Liver (tissue), 9 donors: ENCODE measurements around the gene STN1. TPM values are rescaled to one million over a fixed set of nuclear protein-coding genes. Genes with fewer than 3 reads are reported as not detected.

Source experiments
- DNase-seq: peaks from one replicate; pipeline ENCODE4 v3.0.0-alpha.2; 2017; ENCODE audit warnings: low spot score
- H3K27ac ChIP-seq, 2 donors: one replicate each; pipeline ENCODE4 v1.7.0; 2013; ENCODE audit warnings: inconsistent platforms in 2 of 2, low read length in 2 of 2, control low read depth in 1 of 2, low read depth in 1 of 2, mild to moderate bottlenecking in 1 of 2
- H3K27me3 ChIP-seq, 4 donors: one replicate each; pipeline versions ENCODE4 v1.6.1 to v1.7.0; 2013; ENCODE audit warnings: low read length in 3 of 4, inconsistent platforms in 1 of 4, mild to moderate bottlenecking in 1 of 4, moderate library complexity in 1 of 4; ENCODE audit not compliant: control insufficient read depth in 4 of 4, insufficient read depth in 4 of 4
- H3K36me3 ChIP-seq, 4 donors: one replicate each; pipeline versions ENCODE4 v1.6.1 to v1.7.0; 2013; ENCODE audit warnings: low read length in 3 of 4, mild to moderate bottlenecking in 3 of 4, low read depth in 1 of 4, moderate library complexity in 1 of 4; ENCODE audit not compliant: control insufficient read depth in 4 of 4, insufficient read depth in 3 of 4
- H3K4me1 ChIP-seq, 4 donors: one replicate each; pipeline versions ENCODE4 v1.6.1 to v1.7.0; 2013; ENCODE audit warnings: low read length in 3 of 4, mild to moderate bottlenecking in 3 of 4, moderate library complexity in 1 of 4; ENCODE audit not compliant: control insufficient read depth in 4 of 4, insufficient read depth in 4 of 4
- H3K4me3 ChIP-seq, 3 donors: one replicate each; pipeline versions ENCODE4 v1.6.1 to v1.7.0; 2013; ENCODE audit warnings: low read length in 3 of 3, control low read depth in 1 of 3, low read depth in 1 of 3, mild to moderate bottlenecking in 1 of 3
- H3K9ac ChIP-seq, 2 donors: one replicate each; pipeline ENCODE4 v1.7.0; 2013; ENCODE audit warnings: low read length in 2 of 2, mild to moderate bottlenecking in 2 of 2, moderate library complexity in 2 of 2, control low read depth in 1 of 2, low read depth in 1 of 2
- H3K9me3 ChIP-seq, 4 donors: one replicate each; pipeline versions ENCODE4 v1.6.1 to v1.7.0; 2013; ENCODE audit warnings: low read length in 3 of 4; ENCODE audit not compliant: control insufficient read depth in 4 of 4
- EGR1 ChIP-seq, 2 donors: IDR thresholded peaks; 2 replicates each; pipeline ENCODE4 v1.6.1; 2016 to 2018; ENCODE audit warnings: antibody characterized with exemption in 2 of 2, low read depth in 2 of 2
- FOXA1 ChIP-seq: IDR thresholded peaks from 2 replicates; pipeline ENCODE4 v1.6.1; 2016; ENCODE audit warnings: antibody characterized with exemption
- FOXA2 ChIP-seq: IDR thresholded peaks from 2 replicates; pipeline ENCODE4 v1.6.1; 2016; ENCODE audit warnings: antibody characterized with exemption
- GABPA ChIP-seq, 2 donors: IDR thresholded peaks in 1 of 2; conservative IDR thresholded peaks in 1 of 2; 2 replicates each; pipeline ENCODE4 v1.6.1; 2016; ENCODE audit warnings: antibody characterized with exemption in 2 of 2, mild to moderate bottlenecking in 1 of 2, moderate library complexity in 1 of 2
- HNF4A ChIP-seq, 2 donors: conservative IDR thresholded peaks; 2 replicates each; pipeline ENCODE4 v1.6.1; 2016; ENCODE audit warnings: antibody characterized with exemption in 2 of 2, mild to moderate bottlenecking in 2 of 2
- HNF4G ChIP-seq: IDR thresholded peaks from 2 replicates; pipeline ENCODE4 v1.6.1; 2016; ENCODE audit warnings: antibody characterized with exemption
- JUND ChIP-seq, 2 donors: IDR thresholded peaks; 2 replicates each; pipeline ENCODE4 v1.6.1; 2016; ENCODE audit warnings: antibody characterized with exemption in 2 of 2
- MAX ChIP-seq: IDR thresholded peaks from 2 replicates; pipeline ENCODE4 v1.6.1; 2016; ENCODE audit warnings: antibody characterized with exemption
- NR2F2 ChIP-seq: IDR thresholded peaks from 2 replicates; pipeline ENCODE4 v1.6.1; 2016; ENCODE audit warnings: antibody characterized with exemption
- REST ChIP-seq: IDR thresholded peaks from 2 replicates; pipeline ENCODE4 v1.6.1; 2016; ENCODE audit warnings: antibody characterized with exemption, mild to moderate bottlenecking
- RXRA ChIP-seq, 2 donors: IDR thresholded peaks; 2 replicates each; pipeline ENCODE4 v1.6.1; 2017 to 2018; ENCODE audit warnings: antibody characterized with exemption in 2 of 2, mild to moderate bottlenecking in 1 of 2
- SP1 ChIP-seq: IDR thresholded peaks from 2 replicates; pipeline ENCODE4 v1.6.1; 2018; ENCODE audit warnings: antibody characterized with exemption, mild to moderate bottlenecking
- TAF1 ChIP-seq: conservative IDR thresholded peaks from 2 replicates; pipeline ENCODE4 v1.6.1; 2016; ENCODE audit warnings: antibody characterized with exemption, mild to moderate bottlenecking
- YY1 ChIP-seq: IDR thresholded peaks from 2 replicates; pipeline ENCODE4 v1.6.1; 2016; ENCODE audit warnings: antibody characterized with exemption, mild to moderate bottlenecking
- WGBS: extraction: QIAGEN DNeasy Blood & Tissue Kit; methylation state at CpG from one replicate; pipeline ENCODE4 v1.1.7; 2013; 5-methylcytosine and 5-hydroxymethylcytosine counted together
- polyA plus RNA-seq, 2 donors: library from polyadenylated mRNA; stranded (reverse) in 1 of 2; unstranded in 1 of 2; fragments of 200-250 nt in 1 of 2; fragments of >200 nt in 1 of 2; fragmentation: Nextera tagmentation in 1 of 2; extraction: Ambion mirVana in 1 of 2; gene quantifications; one replicate each; pipeline versions ENCODE4 v1.2.1 to v1.2.3, GENCODE V29; 2013 to 2015
- total RNA-seq, 2 donors: library from RNA; depleted of rRNA; stranded (reverse); fragments of >200 nt; gene quantifications; one replicate each; pipeline ENCODE4 v1.2.3, GENCODE V29; 2014
- TF ChIP-seq, protein P1 (sequence below): fragments of 150-350 bp; IDR thresholded peaks from 2 replicates; pipeline ENCODE4 v1.5.1; 2017; ENCODE audit warnings: improper control_type of control experiment, low read depth, low read length; ENCODE audit not compliant: missing input control
- donor health status: healthy.
- donor health status: healthy.
- donor health status: healthy.
- donor health status: healthy.
- donor health status: healthy.

Gene STN1
- total and polyA plus RNA-seq, 4 donors: 6.9 to 12.9 (median 8.0) TPM

DNA sequence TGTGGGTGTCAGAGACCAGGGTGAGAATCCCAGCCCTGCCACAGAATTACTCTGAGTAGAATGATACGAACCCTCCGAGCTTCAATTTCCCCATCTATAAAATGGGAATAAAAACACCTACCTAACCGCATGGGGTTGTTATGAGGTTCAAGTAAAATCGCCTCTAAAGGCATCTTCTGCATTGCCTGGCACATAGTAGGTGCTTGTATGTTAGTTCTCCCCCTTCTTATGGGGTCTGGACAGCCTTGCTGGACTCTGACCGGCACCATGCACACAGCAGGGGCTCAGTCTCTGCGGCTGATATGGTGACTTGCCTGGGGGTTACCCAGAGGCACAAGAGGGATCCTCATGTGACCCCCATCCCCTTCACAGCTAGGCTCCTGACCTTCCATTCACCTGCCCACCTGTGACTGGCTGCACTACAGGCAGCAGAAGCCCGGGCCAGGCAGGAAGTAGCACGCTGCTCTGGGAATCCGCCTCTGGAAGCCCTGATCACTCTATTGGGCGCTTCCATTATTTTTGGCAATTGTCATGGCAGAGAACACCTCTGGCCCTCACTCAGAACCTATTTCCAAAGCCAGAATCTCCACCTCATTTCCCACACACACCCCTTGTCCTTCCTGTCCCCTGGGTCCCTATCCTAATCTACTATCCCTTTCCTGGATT lies 68.6 kb downstream of the STN1 start:
- no peaks in the 10 kb centered on the region for H3K27me3 ChIP-seq
- H3K4me1 ChIP-seq: peaks cover 5 to 21% (median 13%) of the 10 kb centered on the region in 4 donors
- H3K36me3 ChIP-seq: no peaks in the 10 kb centered on the region
- H3K4me3 ChIP-seq: no peak overlapping the region
- TF ChIP-seq NR2F2 (peak; percentile 48), EGR1 (IDR thresholded peaks at IDR 0.05; ENCODE audit: low read depth in 2 of 2) (no peak), RXRA (IDR thresholded peaks at IDR 0.05) (no peak)
- no peak for DNase-seq
- peak overlapping the region in 1 of 2 donors; percentile 20 for H3K27ac ChIP-seq
- H3K9ac ChIP-seq: no peak overlapping the region
- H3K9me3 ChIP-seq: no peaks in the 10 kb centered on the region
- 84% methylated on average over 10 of the region's 10 CpGs for WGBS

DNA sequence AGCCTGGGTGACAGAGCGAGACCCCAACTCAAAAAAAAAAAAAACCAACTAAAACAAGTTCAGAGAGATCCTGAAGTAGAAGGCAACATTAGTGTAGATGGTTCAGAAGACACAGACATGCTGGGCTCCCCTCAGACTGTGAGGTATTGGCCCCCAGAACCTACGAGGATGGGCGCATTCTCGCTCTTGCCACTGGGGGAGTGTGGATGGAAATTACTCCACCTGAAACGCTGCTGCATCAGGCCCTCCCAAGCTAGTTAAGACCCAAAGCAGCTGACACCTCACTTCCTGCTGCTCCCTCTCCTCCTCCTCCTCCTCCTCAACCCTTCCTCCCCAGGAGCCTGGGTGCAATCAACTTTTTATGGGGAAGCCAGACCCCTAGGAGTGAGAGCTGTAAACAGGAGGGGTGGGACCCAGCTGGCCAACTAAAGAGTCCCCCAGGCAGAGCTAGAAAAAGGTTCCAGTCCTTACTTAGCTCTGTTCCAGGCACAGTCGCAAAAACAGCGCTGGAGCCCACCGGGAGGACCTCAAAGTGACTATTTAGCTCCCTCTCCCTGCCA lies 70.0 kb downstream of the STN1 start:
- Histone ChIP-seq H3K9me3 (no peaks in the 10 kb centered on the region), H3K4me1 (peaks cover 0 to 12% (median 6%) of the 10 kb centered on the region in 4 donors), H3K4me3 (no peak overlapping the region), H3K27me3 (no peaks in the 10 kb centered on the region), H3K9ac (no peak overlapping the region), H3K27ac (no peak overlapping the region), H3K36me3 (no peaks in the 10 kb centered on the region)
- 75% methylated on average over 8 of the region's 8 CpGs for WGBS
- TF ChIP-seq FOXA1 (no peak), HNF4G (no peak), YY1 (no peak), MAX (no peak), RXRA (IDR thresholded peaks at IDR 0.05) (no peak), TAF1 (no peak)
- no peak for DNase-seq

DNA sequence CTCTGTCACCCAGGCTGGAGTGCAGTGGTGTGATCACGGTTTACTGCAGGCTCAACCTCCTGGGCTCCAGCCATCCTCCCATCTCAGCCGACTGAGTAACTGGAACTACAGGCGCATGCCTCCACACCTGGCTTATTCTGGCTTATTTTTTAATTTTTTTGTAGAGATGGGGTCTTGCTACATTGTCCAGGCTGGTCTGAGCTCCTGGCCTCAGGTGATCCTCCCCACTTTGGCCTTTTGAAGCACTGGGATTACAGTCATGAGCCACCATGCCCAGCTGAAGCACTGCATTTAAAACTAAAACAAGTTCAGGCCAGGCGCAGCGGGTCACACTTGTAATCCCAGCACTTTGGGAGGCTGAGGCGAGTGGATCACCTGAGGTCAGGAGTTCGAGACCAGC lies 70.6 kb downstream of the STN1 start:
- Histone ChIP-seq H3K9ac (no peak overlapping the region), H3K27me3 (no peaks in the 10 kb centered on the region), H3K9me3 (no peaks in the 10 kb centered on the region), H3K4me1 (peaks cover 3 to 12% (median 5%) of the 10 kb centered on the region in 4 donors), H3K27ac (no peak overlapping the region), H3K36me3 (no peaks in the 10 kb centered on the region), H3K4me3 (no peak overlapping the region)
- no peak for DNase-seq
- WGBS: 86% methylated on average over 7 of the region's 7 CpGs
- no peak for TF ChIP-seq EGR1 (IDR thresholded peaks at IDR 0.05; ENCODE audit: low read depth in 2 of 2)
- no peak for TF ChIP-seq HNF4A (conservative IDR thresholded peaks at IDR 0.05)
- no peak for TF ChIP-seq RXRA (IDR thresholded peaks at IDR 0.05)
- TF ChIP-seq, protein P1, sequence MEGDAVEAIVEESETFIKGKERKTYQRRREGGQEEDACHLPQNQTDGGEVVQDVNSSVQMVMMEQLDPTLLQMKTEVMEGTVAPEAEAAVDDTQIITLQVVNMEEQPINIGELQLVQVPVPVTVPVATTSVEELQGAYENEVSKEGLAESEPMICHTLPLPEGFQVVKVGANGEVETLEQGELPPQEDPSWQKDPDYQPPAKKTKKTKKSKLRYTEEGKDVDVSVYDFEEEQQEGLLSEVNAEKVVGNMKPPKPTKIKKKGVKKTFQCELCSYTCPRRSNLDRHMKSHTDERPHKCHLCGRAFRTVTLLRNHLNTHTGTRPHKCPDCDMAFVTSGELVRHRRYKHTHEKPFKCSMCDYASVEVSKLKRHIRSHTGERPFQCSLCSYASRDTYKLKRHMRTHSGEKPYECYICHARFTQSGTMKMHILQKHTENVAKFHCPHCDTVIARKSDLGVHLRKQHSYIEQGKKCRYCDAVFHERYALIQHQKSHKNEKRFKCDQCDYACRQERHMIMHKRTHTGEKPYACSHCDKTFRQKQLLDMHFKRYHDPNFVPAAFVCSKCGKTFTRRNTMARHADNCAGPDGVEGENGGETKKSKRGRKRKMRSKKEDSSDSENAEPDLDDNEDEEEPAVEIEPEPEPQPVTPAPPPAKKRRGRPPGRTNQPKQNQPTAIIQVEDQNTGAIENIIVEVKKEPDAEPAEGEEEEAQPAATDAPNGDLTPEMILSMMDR: no peak
- TF ChIP-seq NR2F2: no peak
- TF ChIP-seq YY1: no peak
- TF ChIP-seq REST: no peak
- TF ChIP-seq MAX: no peak
- no peak for TF ChIP-seq HNF4G
- TF ChIP-seq JUND (IDR thresholded peaks at IDR 0.05): no peak
- TF ChIP-seq GABPA (IDR thresholded peaks at IDR 0.05 in 1 of 2, conservative IDR thresholded peaks at IDR 0.05 in 1 of 2): no peak
- TF ChIP-seq FOXA2: no peak
- no peak for TF ChIP-seq SP1
